HEK293 (cell line): ENCODE results near the gene HDDC3.

Experiments used
- ZNF121 ChIP-seq: fragments of 450-650 bp; formaldehyde crosslinking; IDR thresholded peaks from 2 replicates; pipeline ENCODE4 v1.5.1; 2016; ENCODE audit warnings: missing biosample characterization, missing genetic modification characterization
- ZNF184 ChIP-seq: fragments of 450-650 bp; IDR thresholded peaks from 2 replicates; pipeline ENCODE4 v1.5.1; 2018; ENCODE audit warnings: missing biosample characterization, mild to moderate bottlenecking, missing genetic modification characterization
- ZNF747 ChIP-seq: fragments of 450-650 bp; formaldehyde crosslinking; IDR thresholded peaks from 2 replicates; pipeline ENCODE4 v1.5.1; 2016; ENCODE audit warnings: missing biosample characterization, missing genetic modification characterization
- TF ChIP-seq, protein P1 (sequence below): fragments of 450-650 bp; formaldehyde crosslinking; IDR thresholded peaks from 2 replicates; pipeline ENCODE4 v1.5.1; 2016; ENCODE audit warnings: missing biosample characterization, missing genetic modification characterization
- TF ChIP-seq, protein P2 (sequence below): fragments of 450-650 bp; formaldehyde crosslinking; IDR thresholded peaks from 2 replicates; pipeline ENCODE4 v1.5.1; 2016; ENCODE audit warnings: missing biosample characterization, missing genetic modification characterization
- TF ChIP-seq, protein P3 (sequence below): fragments of 450-650 bp; formaldehyde crosslinking; IDR thresholded peaks from 2 replicates; pipeline ENCODE4 v1.5.1; 2017; ENCODE audit warnings: missing biosample characterization, mild to moderate bottlenecking, missing genetic modification characterization, moderate library complexity

DNA sequence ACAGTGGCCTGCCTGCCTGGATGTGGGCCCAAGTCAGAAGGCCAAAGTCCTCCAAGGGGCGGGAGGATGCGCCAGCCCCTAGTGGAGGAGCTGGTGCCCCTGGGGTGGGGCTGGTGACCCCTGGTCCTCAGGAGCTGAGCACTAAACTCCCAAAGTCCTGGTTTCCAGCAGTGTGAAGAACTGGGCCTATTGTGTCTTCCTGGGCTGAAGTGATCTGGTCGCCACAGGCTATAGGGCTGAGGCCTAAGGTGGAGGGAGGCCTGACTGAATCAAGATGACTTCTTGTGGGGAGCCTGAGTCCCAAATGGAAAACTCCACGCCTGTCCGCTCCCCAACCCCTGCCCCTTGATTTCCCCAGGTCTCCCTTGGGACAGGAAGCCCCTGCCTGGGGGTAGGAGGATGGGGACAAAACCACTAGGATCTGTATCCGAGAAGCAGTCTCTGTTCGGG lies 48.8 kb downstream of the HDDC3 start:
- TF ChIP-seq, protein P1, sequence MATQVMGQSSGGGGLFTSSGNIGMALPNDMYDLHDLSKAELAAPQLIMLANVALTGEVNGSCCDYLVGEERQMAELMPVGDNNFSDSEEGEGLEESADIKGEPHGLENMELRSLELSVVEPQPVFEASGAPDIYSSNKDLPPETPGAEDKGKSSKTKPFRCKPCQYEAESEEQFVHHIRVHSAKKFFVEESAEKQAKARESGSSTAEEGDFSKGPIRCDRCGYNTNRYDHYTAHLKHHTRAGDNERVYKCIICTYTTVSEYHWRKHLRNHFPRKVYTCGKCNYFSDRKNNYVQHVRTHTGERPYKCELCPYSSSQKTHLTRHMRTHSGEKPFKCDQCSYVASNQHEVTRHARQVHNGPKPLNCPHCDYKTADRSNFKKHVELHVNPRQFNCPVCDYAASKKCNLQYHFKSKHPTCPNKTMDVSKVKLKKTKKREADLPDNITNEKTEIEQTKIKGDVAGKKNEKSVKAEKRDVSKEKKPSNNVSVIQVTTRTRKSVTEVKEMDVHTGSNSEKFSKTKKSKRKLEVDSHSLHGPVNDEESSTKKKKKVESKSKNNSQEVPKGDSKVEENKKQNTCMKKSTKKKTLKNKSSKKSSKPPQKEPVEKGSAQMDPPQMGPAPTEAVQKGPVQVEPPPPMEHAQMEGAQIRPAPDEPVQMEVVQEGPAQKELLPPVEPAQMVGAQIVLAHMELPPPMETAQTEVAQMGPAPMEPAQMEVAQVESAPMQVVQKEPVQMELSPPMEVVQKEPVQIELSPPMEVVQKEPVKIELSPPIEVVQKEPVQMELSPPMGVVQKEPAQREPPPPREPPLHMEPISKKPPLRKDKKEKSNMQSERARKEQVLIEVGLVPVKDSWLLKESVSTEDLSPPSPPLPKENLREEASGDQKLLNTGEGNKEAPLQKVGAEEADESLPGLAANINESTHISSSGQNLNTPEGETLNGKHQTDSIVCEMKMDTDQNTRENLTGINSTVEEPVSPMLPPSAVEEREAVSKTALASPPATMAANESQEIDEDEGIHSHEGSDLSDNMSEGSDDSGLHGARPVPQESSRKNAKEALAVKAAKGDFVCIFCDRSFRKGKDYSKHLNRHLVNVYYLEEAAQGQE (tag by site-specific recombination) = no peak
- TF ChIP-seq, protein P2, sequence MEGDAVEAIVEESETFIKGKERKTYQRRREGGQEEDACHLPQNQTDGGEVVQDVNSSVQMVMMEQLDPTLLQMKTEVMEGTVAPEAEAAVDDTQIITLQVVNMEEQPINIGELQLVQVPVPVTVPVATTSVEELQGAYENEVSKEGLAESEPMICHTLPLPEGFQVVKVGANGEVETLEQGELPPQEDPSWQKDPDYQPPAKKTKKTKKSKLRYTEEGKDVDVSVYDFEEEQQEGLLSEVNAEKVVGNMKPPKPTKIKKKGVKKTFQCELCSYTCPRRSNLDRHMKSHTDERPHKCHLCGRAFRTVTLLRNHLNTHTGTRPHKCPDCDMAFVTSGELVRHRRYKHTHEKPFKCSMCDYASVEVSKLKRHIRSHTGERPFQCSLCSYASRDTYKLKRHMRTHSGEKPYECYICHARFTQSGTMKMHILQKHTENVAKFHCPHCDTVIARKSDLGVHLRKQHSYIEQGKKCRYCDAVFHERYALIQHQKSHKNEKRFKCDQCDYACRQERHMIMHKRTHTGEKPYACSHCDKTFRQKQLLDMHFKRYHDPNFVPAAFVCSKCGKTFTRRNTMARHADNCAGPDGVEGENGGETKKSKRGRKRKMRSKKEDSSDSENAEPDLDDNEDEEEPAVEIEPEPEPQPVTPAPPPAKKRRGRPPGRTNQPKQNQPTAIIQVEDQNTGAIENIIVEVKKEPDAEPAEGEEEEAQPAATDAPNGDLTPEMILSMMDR = no peak
- TF ChIP-seq ZNF121 (tag by site-specific recombination) (no peak), ZNF184 (tag by site-specific recombination) (no peak), ZNF747 (no peak)
- TF ChIP-seq, protein P3, sequence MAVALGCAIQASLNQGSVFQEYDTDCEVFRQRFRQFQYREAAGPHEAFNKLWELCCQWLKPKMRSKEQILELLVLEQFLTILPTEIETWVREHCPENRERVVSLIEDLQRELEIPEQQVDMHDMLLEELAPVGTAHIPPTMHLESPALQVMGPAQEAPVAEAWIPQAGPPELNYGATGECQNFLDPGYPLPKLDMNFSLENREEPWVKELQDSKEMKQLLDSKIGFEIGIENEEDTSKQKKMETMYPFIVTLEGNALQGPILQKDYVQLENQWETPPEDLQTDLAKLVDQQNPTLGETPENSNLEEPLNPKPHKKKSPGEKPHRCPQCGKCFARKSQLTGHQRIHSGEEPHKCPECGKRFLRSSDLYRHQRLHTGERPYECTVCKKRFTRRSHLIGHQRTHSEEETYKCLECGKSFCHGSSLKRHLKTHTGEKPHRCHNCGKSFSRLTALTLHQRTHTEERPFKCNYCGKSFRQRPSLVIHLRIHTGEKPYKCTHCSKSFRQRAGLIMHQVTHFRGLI (tag by site-specific recombination) = no peak
